ENCODE data around the gene ANGPT4.

The ANGPT4 gene

GRCh38 chr20:821731-822065 lies 94.4 kb downstream of the ANGPT4 start:
- no peak overlapping the region for H3K27ac ChIP-seq (ENCODE audit: low read depth, low read length)
- H3K4me3 ChIP-seq (ENCODE audit: low read depth in 1 of 2, low read length in 2 of 2) = no peak overlapping the region
- H3K27me3 ChIP-seq (ENCODE audit: control insufficient read depth in 1 of 2, insufficient read depth in 2 of 2, low read length in 2 of 2) = no peaks in the 10 kb centered on the region
- H3K4me1 ChIP-seq (ENCODE audit: control insufficient read depth in 1 of 2, insufficient read depth in 2 of 2, low read length in 2 of 2) = peaks cover 31 to 38% of the 10 kb centered on the region in 2 donors
- H3K9ac ChIP-seq (ENCODE audit: low read depth in 1 of 2, low read length in 2 of 2) = no peak overlapping the region
- H3K36me3 ChIP-seq (ENCODE audit: control insufficient read depth in 1 of 2, insufficient read depth in 2 of 2, low read length in 2 of 2) = no peaks in the 10 kb centered on the region
- no peaks in the 10 kb centered on the region for H3K9me3 ChIP-seq (ENCODE audit: control insufficient read depth in 1 of 2, low read length in 2 of 2)

- Histone ChIP-seq H3K36me3 (ENCODE audit: control insufficient read depth in 1 of 2, insufficient read depth in 2 of 2, low read length in 2 of 2) (no peaks in the 10 kb centered on the region), H3K27me3 (ENCODE audit: control insufficient read depth in 1 of 2, insufficient read depth in 2 of 2, low read length in 2 of 2) (no peaks in the 10 kb centered on the region), H3K9me3 (ENCODE audit: control insufficient read depth in 1 of 2, low read length in 2 of 2) (no peaks in the 10 kb centered on the region), H3K27ac (ENCODE audit: low read depth, low read length) (no peak overlapping the region), H3K9ac (ENCODE audit: low read depth in 1 of 2, low read length in 2 of 2) (no peak overlapping the region), H3K4me3 (ENCODE audit: low read depth in 1 of 2, low read length in 2 of 2) (no peak overlapping the region), H3K4me1 (ENCODE audit: control insufficient read depth in 1 of 2, insufficient read depth in 2 of 2, low read length in 2 of 2) (peaks cover 28 to 36% of the 10 kb centered on the region in 2 donors)
Observed at GRCh38 chr20:821046-821730, 94.9 kb downstream of the ANGPT4 start.

- Histone ChIP-seq H3K27me3 (ENCODE audit: control insufficient read depth in 1 of 2, insufficient read depth in 2 of 2, low read length in 2 of 2) (no peaks in the 10 kb centered on the region), H3K4me1 (ENCODE audit: control insufficient read depth in 1 of 2, insufficient read depth in 2 of 2, low read length in 2 of 2) (peaks cover 28 to 33% of the 10 kb centered on the region in 2 donors), H3K27ac (ENCODE audit: low read depth, low read length) (no peak overlapping the region), H3K9me3 (ENCODE audit: control insufficient read depth in 1 of 2, low read length in 2 of 2) (no peaks in the 10 kb centered on the region), H3K36me3 (ENCODE audit: control insufficient read depth in 1 of 2, insufficient read depth in 2 of 2, low read length in 2 of 2) (no peaks in the 10 kb centered on the region), H3K9ac (ENCODE audit: low read depth in 1 of 2, low read length in 2 of 2) (no peak overlapping the region), H3K4me3 (ENCODE audit: low read depth in 1 of 2, low read length in 2 of 2) (no peak overlapping the region)
Observed at GRCh38 chr20:820323-820953, 95.7 kb downstream of the ANGPT4 start.
